H9 (cell line): Measurements from ENCODE around the gene CAVIN1. TPM values are rescaled to one million over a fixed set of nuclear protein-coding genes. Genes with fewer than 3 reads are reported as not detected.

Source experiments
- DNase-seq: peaks from one replicate; pipeline ENCODE4 v3.0.0-alpha.2; 2017
- H2AFZ ChIP-seq: one replicate; pipeline ENCODE4 v1.6.1; 2013; ENCODE audit warnings: mild to moderate bottlenecking, low read length, control low read depth, moderate library complexity
- H2AK5ac ChIP-seq: 2 replicates; pipeline ENCODE4 v1.6.1; 2013; ENCODE audit warnings: low read length, control low read depth, mixed read lengths; ENCODE audit not compliant: insufficient read length
- H2BK120ac ChIP-seq: one replicate; pipeline ENCODE4 v1.6.1; 2013; ENCODE audit warnings: low read depth, mild to moderate bottlenecking, low read length, control low read depth, inconsistent platforms; ENCODE audit not compliant: poor library complexity, severe bottlenecking
- H2BK12ac ChIP-seq: 2 replicates; pipeline ENCODE4 v1.6.1; 2013; ENCODE audit warnings: low read length, control low read depth, mixed read lengths, low read depth; ENCODE audit not compliant: insufficient read length
- H2BK15ac ChIP-seq: 2 replicates; pipeline ENCODE4 v1.6.1; 2013; ENCODE audit warnings: low read depth, low read length, control low read depth
- H2BK20ac ChIP-seq: one replicate; pipeline ENCODE4 v1.6.1; 2013; ENCODE audit warnings: low read depth, mild to moderate bottlenecking, low read length, control low read depth, inconsistent platforms; ENCODE audit not compliant: poor library complexity, severe bottlenecking
- H2BK5ac ChIP-seq: 2 replicates; pipeline ENCODE4 v1.6.1; 2013; ENCODE audit warnings: low read length, control low read depth, mixed read lengths; ENCODE audit not compliant: insufficient read length
- H3K14ac ChIP-seq: 2 replicates; pipeline ENCODE4 v1.6.1; 2013; ENCODE audit warnings: low read length, control low read depth; ENCODE audit not compliant: insufficient read depth
- H3K18ac ChIP-seq: 2 replicates; pipeline ENCODE4 v1.6.1; 2013; ENCODE audit warnings: low read depth, mild to moderate bottlenecking, mixed read lengths, low read length, control low read depth; ENCODE audit not compliant: insufficient read length
- H3K23ac ChIP-seq: 2 replicates; pipeline ENCODE4 v1.6.1; 2013; ENCODE audit warnings: low read length, control low read depth, mixed read lengths, low read depth; ENCODE audit not compliant: insufficient read length
- H3K23me2 ChIP-seq: 2 replicates; pipeline ENCODE4 v1.6.1; 2013; ENCODE audit warnings: low read depth, mild to moderate bottlenecking, mixed read lengths, low read length, control low read depth; ENCODE audit not compliant: insufficient read length, poor library complexity, severe bottlenecking
- H3K27ac ChIP-seq: 2 replicates; pipeline ENCODE4 v1.5.1; 2013; ENCODE audit warnings: low read length, control low read depth, mixed read lengths, low read depth; ENCODE audit not compliant: insufficient read length
- H3K27me3 ChIP-seq: 2 replicates; pipeline ENCODE4 v1.6.1; 2013; ENCODE audit warnings: low read length, control low read depth, inconsistent platforms; ENCODE audit not compliant: insufficient read depth
- H3K4ac ChIP-seq: 2 replicates; pipeline ENCODE4 v1.6.1; 2013; ENCODE audit warnings: low read depth, mild to moderate bottlenecking, control low read depth, inconsistent platforms, low read length, moderate library complexity
- H3K4me1 ChIP-seq: 2 replicates; pipeline ENCODE4 v1.6.1; 2013; ENCODE audit warnings: low read length, control low read depth, inconsistent platforms; ENCODE audit not compliant: insufficient read depth
- H3K4me2 ChIP-seq: 2 replicates; pipeline ENCODE4 v1.6.1; 2013; ENCODE audit warnings: low read length, control low read depth, mixed read lengths; ENCODE audit not compliant: insufficient read length, insufficient read depth
- H3K56ac ChIP-seq: 2 replicates; pipeline ENCODE4 v1.6.1; 2013; ENCODE audit warnings: low read depth, mild to moderate bottlenecking, mixed read lengths, low read length, control low read depth; ENCODE audit not compliant: insufficient read length
- H3K79me1 ChIP-seq: 2 replicates; pipeline ENCODE4 v1.6.1; 2013; ENCODE audit warnings: low read depth, mild to moderate bottlenecking, moderate library complexity, low read length, control low read depth, inconsistent platforms; ENCODE audit not compliant: insufficient read depth, poor library complexity, severe bottlenecking
- H3K79me2 ChIP-seq: 2 replicates; pipeline ENCODE4 v1.6.1; 2013; ENCODE audit warnings: low read length, control low read depth, inconsistent platforms; ENCODE audit not compliant: insufficient read depth
- H3K9ac ChIP-seq: 2 replicates; pipeline ENCODE4 v1.6.1; 2013; ENCODE audit warnings: low read length, control low read depth, mixed read lengths; ENCODE audit not compliant: insufficient read length; ENCODE audit errors: extremely low read depth
- H3K9me3 ChIP-seq: one replicate; pipeline ENCODE4 v1.6.1; 2013; ENCODE audit warnings: low read depth, low read length, inconsistent platforms; ENCODE audit not compliant: control insufficient read depth
- H3T11ph ChIP-seq: one replicate; pipeline ENCODE4 v1.6.1; 2013; ENCODE audit warnings: mild to moderate bottlenecking, low read length, control low read depth, inconsistent platforms
- H4K20me1 ChIP-seq: one replicate; pipeline ENCODE4 v1.6.1; 2013; ENCODE audit not compliant: control insufficient read depth, insufficient read length, insufficient read depth
- H4K5ac ChIP-seq: 2 replicates; pipeline ENCODE4 v1.6.1; 2013; ENCODE audit warnings: low read depth, mild to moderate bottlenecking, mixed read lengths, low read length, control low read depth; ENCODE audit not compliant: insufficient read length
- H4K8ac ChIP-seq: replicated peaks from 2 replicates; pipeline ENCODE4 v1.6.1; 2013; ENCODE audit warnings: low read length, control low read depth, mixed read lengths, low read depth; ENCODE audit not compliant: insufficient read length
- H4K91ac ChIP-seq: 2 replicates; pipeline ENCODE4 v1.6.1; 2013; ENCODE audit warnings: low read depth, mild to moderate bottlenecking, moderate library complexity, mixed read lengths, low read length, control low read depth; ENCODE audit not compliant: insufficient read length
- H3K27ac Mint-ChIP-seq, 3 experiments: 2 replicates in 2 of 3; 3 replicates in 1 of 3; pipeline ENCODE4 v1.8.0; 2020 to 2021; ENCODE audit warnings: mixed read lengths in 3 of 3, mild to moderate bottlenecking in 1 of 3, moderate library complexity in 1 of 3
- H3K27me3 Mint-ChIP-seq: 2 replicates; pipeline ENCODE4 v1.8.0; 2021; ENCODE audit warnings: low read depth, mild to moderate bottlenecking, moderate library complexity, mixed read lengths
- H3K36me3 Mint-ChIP-seq, 3 experiments: 2 replicates in 2 of 3; 3 replicates in 1 of 3; pipeline ENCODE4 v1.8.0; 2020 to 2021; ENCODE audit warnings: low read depth in 3 of 3, mixed read lengths in 3 of 3; ENCODE audit not compliant: insufficient read depth in 1 of 3
- H3K4me1 Mint-ChIP-seq, 2 experiments: 2 replicates each; pipeline ENCODE4 v1.8.0; 2020; ENCODE audit warnings: mixed read lengths in 2 of 2
- H3K4me3 Mint-ChIP-seq, 2 experiments: 2 replicates in 1 of 2; 3 replicates in 1 of 2; pipeline ENCODE4 v1.8.0; 2020 to 2021; ENCODE audit warnings: mild to moderate bottlenecking in 2 of 2, mixed read lengths in 2 of 2, moderate library complexity in 1 of 2
- H3K9me3 Mint-ChIP-seq, 2 experiments: 2 replicates in 1 of 2; 3 replicates in 1 of 2; pipeline ENCODE4 v1.8.0; 2020; ENCODE audit warnings: mild to moderate bottlenecking in 2 of 2, mixed read lengths in 2 of 2, moderate library complexity in 1 of 2
- CTCF ChIP-seq: fragments of 200-600 bp; sonication (generic); conservative IDR thresholded peaks from 3 replicates; pipeline ENCODE4 v1.8.0; 2021; ENCODE audit warnings: antibody characterized with exemption, mild to moderate bottlenecking
- WGBS: extraction: QIAGEN DNeasy Blood & Tissue Kit; methylation state at CpG from one replicate; pipeline ENCODE4 v1.1.7; 2013; ENCODE audit warnings: missing lambda C conversion rate, low lambda C conversion rate, mixed read lengths; ENCODE audit not compliant: insufficient read length; ENCODE audit errors: extremely low coverage; 5-methylcytosine and 5-hydroxymethylcytosine counted together
- total RNA-seq: library from RNA; stranded (reverse); gene quantifications from 2 replicates; pipeline ENCODE4 v1.2.1, GENCODE V29; 2021

The CAVIN1 gene
- total RNA-seq, 1 experiment from 2014 or later, result 65.2 TPM

DNA sequence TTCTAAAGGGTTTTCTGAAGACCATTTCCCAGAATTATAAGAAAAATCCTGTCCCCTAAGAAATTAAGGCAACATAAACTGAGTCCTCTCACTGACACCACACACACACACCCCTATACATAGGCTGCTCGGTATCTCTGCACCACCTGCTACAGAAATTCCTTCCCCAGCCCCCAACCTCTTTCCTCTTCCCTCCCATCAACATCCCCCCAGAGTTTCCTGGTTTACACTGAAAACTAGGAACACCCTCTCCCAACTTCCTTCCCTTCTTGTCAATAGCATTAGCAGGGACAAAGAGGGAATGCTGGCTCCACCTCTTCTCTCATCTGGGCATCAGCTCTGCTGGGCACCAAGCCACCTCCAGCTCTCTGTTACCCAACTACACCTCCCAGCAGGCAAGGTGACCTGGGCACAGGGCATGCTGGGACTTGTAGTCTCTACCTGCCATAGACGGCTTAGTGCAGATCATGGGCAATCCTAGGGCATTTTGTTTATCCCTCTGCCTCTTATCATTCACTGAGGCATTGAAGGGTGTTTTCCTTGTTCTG lies 15.7 kb downstream of the CAVIN1 start:
- H3K79me1 ChIP-seq, result no peaks in the 10 kb centered on the region
- peak overlapping the region in 1 of 2 experiments; percentile 16; a peak in 1 of 5 replicates for H3K4me3 Mint-ChIP-seq
- H3K23me2 ChIP-seq, result no peaks in the 10 kb centered on the region
- no peaks in the 10 kb centered on the region for H4K20me1 ChIP-seq
- no peak overlapping the region for H3K18ac ChIP-seq
- H3K27ac Mint-ChIP-seq, result peak overlapping the region in 2 of 3 experiments; percentile 36 to 87; a peak in 2 of 7 replicates
- no peak for TF ChIP-seq CTCF
- H3K4me1 Mint-ChIP-seq, result peaks cover 34 to 53% of the 10 kb centered on the region in 2 experiments
- no peak overlapping the region for H3K27ac ChIP-seq
- DNase-seq, result peak; percentile 91
- H2BK20ac ChIP-seq, result no peak overlapping the region
- no peaks in the 10 kb centered on the region for H3K9me3 Mint-ChIP-seq
- peaks cover 6% of the 10 kb centered on the region; the same call in 1 of the 2 replicates for H3K4me1 ChIP-seq
- no peak overlapping the region for H2BK5ac ChIP-seq
- H3K23ac ChIP-seq, result no peak overlapping the region
- H4K5ac ChIP-seq, result no peak overlapping the region
- no peak overlapping the region for H2AK5ac ChIP-seq
- H3K27me3 Mint-ChIP-seq, result no peaks in the 10 kb centered on the region
- H3K27me3 ChIP-seq, result no peaks in the 10 kb centered on the region
- no peak overlapping the region for H2AFZ ChIP-seq
- no peak overlapping the region for H4K8ac ChIP-seq
- H2BK12ac ChIP-seq, result no peak overlapping the region
- H3K4me2 ChIP-seq, result no peak overlapping the region
- H3K4ac ChIP-seq, result no peak overlapping the region
- H3K36me3 Mint-ChIP-seq, result peaks cover 2 to 28% (median 21%) of the 10 kb centered on the region in 3 experiments; a peak in 6 of 7 replicates
- H2BK120ac ChIP-seq, result no peak overlapping the region
- no peak overlapping the region for H3K14ac ChIP-seq
- H3T11ph ChIP-seq, result no peak overlapping the region
- H4K91ac ChIP-seq, result no peak overlapping the region
- H3K9ac ChIP-seq, result no peak overlapping the region
- H2BK15ac ChIP-seq, result no peak overlapping the region
- H3K79me2 ChIP-seq, result no peaks in the 10 kb centered on the region
- no CpG with 5 or more reads among the region's 2 CpGs for WGBS
- H3K9me3 ChIP-seq, result no peaks in the 10 kb centered on the region
- no peak overlapping the region for H3K56ac ChIP-seq
